ENCODE measurements around the gene ANAPC15. TPM values are rescaled to one million over a fixed set of nuclear protein-coding genes. Genes with fewer than 3 reads are reported as not detected.

The ANAPC15 gene
- total and polyA plus RNA-seq, 2 experiments from 2014 or later = 52.1 to 117 TPM

DNA sequence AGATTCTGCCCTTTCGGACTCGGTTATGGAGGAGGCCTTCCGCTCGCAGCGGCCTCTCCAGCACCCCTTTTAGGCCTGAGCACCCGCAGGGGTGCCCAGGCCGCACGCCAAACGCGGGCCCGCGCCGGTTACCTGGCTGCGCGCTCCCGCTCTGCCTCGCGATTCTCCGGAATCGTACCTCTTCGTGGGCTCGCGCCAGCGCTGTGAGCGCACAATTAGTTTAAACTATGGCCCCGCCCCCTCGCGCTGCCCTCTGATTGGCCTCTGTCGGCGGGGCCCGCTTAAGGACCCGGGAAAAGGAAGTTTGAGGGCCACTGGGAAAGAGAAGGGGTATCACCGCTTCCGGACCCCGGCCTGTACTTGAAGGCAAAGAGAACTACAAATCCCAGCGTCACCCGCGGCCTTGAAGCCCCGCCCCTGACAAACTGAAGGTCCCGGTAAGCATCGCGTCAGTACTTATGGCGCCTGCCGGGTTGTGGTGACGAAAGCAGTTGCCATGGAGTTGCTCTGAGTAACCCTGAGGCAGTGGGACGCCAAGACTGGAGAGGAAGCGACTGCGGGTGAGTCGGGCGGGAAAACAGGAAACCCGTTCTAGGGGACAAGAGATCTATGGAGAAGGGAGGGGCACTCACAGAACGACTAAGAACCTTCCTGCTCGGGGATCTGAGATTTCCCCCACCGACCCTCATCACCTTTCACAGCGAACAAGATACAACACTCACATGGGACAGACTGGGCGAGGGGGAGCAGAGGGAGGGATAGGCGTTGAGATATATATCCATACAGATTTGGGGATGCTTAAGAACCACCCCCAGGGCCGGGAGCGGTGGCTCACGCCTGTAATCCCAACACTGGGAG lies 31.9 kb downstream of the ANAPC15 start, which contains the start of the genes LRRC51 and NUMA1:
Gene LRRC51, plus strand, starts transcription at position 525 of the 858 bp plus-strand sequence. CDS start 8,234 bp downstream, outside the sequence.
Gene NUMA1, minus strand, starts transcription at position 217 of the 858 bp plus-strand sequence. CDS start 44,599 bp downstream, outside the sequence.
- H3K4me1 Mint-ChIP-seq = peaks cover 19% of the 10 kb centered on the region
- ATAC-seq = peak; percentile 96

More for the DNA sequence above, 31.9 kb downstream of the ANAPC15 start, which contains the start of the genes LRRC51 and NUMA1:
- H3K4me2 ChIP-seq = peak within 1 kb of the TSS; percentile 87
- Mint-ChIP-seq H3K27ac (peak within 1 kb of the TSS; percentile 99), H3K36me3 (ENCODE audit: low read depth) (peaks cover 7% of the 10 kb centered on the region; the same call in 1 of the 3 replicates), H3K4me3 (peak within 1 kb of the TSS; percentile 86), H3K27me3 (ENCODE audit: insufficient read depth, low read depth, poor library complexity) (peaks cover 4% of the 10 kb centered on the region), H3K9me3 (no peaks in the 10 kb centered on the region)
- peak within 1 kb of the TSS; percentile 11 for H2AFZ ChIP-seq
- no peaks in the 10 kb centered on the region for H3F3A ChIP-seq (replicated peaks; ENCODE audit: low read depth)
- peak within 1 kb of the TSS; percentile 80 for H3K4me3 ChIP-seq
- TF ChIP-seq ZNF114 (CRISPR knock-in tag; IDR thresholded peaks at IDR 0.05) (no peak), JUNB (IDR thresholded peaks at IDR 0.05; ENCODE audit: unreplicated experiment) (no peak), POLR2AphosphoS5 (IDR thresholded peaks at IDR 0.05; ENCODE audit: low read depth) (peak; percentile 86), EZH2 (IDR thresholded peaks at IDR 0.05; ENCODE audit: low read depth, unreplicated experiment) (no peak), STAT1 (IDR thresholded peaks at IDR 0.05; ENCODE audit: unreplicated experiment) (no peak), ZNF331 (CRISPR knock-in tag; IDR thresholded peaks at IDR 0.05; ENCODE audit: low read depth) (no peak), EZH2phosphoT487 (IDR thresholded peaks at IDR 0.05; ENCODE audit: unreplicated experiment) (no peak), CREB1 (CRISPR knock-in tag; IDR thresholded peaks at IDR 0.05; ENCODE audit: low read depth) (peak; percentile 94), NANOG (IDR thresholded peaks at IDR 0.05; ENCODE audit: borderline replicate concordance) (no peak)
- TF ChIP-seq, protein P1, sequence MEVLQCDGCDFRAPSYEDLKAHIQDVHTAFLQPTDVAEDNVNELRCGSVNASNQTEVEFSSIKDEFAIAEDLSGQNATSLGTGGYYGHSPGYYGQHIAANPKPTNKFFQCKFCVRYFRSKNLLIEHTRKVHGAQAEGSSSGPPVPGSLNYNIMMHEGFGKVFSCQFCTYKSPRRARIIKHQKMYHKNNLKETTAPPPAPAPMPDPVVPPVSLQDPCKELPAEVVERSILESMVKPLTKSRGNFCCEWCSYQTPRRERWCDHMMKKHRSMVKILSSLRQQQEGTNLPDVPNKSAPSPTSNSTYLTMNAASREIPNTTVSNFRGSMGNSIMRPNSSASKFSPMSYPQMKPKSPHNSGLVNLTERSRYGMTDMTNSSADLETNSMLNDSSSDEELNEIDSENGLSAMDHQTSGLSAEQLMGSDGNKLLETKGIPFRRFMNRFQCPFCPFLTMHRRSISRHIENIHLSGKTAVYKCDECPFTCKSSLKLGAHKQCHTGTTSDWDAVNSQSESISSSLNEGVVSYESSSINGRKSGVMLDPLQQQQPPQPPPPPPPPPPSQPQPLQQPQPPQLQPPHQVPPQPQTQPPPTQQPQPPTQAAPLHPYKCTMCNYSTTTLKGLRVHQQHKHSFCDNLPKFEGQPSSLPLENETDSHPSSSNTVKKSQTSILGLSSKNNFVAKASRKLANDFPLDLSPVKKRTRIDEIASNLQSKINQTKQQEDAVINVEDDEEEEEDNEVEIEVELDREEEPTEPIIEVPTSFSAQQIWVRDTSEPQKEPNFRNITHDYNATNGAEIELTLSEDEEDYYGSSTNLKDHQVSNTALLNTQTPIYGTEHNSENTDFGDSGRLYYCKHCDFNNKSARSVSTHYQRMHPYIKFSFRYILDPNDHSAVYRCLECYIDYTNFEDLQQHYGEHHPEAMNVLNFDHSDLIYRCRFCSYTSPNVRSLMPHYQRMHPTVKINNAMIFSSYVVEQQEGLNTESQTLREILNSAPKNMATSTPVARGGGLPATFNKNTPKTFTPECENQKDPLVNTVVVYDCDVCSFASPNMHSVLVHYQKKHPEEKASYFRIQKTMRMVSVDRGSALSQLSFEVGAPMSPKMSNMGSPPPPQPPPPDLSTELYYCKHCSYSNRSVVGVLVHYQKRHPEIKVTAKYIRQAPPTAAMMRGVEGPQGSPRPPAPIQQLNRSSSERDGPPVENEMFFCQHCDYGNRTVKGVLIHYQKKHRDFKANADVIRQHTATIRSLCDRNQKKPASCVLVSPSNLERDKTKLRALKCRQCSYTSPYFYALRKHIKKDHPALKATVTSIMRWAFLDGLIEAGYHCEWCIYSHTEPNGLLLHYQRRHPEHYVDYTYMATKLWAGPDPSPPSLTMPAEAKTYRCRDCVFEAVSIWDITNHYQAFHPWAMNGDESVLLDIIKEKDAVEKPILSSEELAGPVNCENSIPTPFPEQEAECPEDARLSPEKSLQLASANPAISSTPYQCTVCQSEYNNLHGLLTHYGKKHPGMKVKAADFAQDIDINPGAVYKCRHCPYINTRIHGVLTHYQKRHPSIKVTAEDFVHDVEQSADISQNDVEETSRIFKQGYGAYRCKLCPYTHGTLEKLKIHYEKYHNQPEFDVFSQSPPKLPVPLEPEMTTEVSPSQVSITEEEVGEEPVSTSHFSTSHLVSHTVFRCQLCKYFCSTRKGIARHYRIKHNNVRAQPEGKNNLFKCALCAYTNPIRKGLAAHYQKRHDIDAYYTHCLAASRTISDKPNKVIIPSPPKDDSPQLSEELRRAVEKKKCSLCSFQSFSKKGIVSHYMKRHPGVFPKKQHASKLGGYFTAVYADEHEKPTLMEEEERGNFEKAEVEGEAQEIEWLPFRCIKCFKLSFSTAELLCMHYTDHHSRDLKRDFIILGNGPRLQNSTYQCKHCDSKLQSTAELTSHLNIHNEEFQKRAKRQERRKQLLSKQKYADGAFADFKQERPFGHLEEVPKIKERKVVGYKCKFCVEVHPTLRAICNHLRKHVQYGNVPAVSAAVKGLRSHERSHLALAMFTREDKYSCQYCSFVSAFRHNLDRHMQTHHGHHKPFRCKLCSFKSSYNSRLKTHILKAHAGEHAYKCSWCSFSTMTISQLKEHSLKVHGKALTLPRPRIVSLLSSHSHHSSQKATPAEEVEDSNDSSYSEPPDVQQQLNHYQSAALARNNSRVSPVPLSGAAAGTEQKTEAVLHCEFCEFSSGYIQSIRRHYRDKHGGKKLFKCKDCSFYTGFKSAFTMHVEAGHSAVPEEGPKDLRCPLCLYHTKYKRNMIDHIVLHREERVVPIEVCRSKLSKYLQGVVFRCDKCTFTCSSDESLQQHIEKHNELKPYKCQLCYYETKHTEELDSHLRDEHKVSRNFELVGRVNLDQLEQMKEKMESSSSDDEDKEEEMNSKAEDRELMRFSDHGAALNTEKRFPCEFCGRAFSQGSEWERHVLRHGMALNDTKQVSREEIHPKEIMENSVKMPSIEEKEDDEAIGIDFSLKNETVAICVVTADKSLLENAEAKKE (CRISPR knock-in tag; IDR thresholded peaks at IDR 0.05) = no peak
- TF ChIP-seq, protein P2, sequence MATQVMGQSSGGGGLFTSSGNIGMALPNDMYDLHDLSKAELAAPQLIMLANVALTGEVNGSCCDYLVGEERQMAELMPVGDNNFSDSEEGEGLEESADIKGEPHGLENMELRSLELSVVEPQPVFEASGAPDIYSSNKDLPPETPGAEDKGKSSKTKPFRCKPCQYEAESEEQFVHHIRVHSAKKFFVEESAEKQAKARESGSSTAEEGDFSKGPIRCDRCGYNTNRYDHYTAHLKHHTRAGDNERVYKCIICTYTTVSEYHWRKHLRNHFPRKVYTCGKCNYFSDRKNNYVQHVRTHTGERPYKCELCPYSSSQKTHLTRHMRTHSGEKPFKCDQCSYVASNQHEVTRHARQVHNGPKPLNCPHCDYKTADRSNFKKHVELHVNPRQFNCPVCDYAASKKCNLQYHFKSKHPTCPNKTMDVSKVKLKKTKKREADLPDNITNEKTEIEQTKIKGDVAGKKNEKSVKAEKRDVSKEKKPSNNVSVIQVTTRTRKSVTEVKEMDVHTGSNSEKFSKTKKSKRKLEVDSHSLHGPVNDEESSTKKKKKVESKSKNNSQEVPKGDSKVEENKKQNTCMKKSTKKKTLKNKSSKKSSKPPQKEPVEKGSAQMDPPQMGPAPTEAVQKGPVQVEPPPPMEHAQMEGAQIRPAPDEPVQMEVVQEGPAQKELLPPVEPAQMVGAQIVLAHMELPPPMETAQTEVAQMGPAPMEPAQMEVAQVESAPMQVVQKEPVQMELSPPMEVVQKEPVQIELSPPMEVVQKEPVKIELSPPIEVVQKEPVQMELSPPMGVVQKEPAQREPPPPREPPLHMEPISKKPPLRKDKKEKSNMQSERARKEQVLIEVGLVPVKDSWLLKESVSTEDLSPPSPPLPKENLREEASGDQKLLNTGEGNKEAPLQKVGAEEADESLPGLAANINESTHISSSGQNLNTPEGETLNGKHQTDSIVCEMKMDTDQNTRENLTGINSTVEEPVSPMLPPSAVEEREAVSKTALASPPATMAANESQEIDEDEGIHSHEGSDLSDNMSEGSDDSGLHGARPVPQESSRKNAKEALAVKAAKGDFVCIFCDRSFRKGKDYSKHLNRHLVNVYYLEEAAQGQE (IDR thresholded peaks at IDR 0.05; ENCODE audit: unreplicated experiment) = peak; percentile 21
- TF ChIP-seq, protein P3, sequence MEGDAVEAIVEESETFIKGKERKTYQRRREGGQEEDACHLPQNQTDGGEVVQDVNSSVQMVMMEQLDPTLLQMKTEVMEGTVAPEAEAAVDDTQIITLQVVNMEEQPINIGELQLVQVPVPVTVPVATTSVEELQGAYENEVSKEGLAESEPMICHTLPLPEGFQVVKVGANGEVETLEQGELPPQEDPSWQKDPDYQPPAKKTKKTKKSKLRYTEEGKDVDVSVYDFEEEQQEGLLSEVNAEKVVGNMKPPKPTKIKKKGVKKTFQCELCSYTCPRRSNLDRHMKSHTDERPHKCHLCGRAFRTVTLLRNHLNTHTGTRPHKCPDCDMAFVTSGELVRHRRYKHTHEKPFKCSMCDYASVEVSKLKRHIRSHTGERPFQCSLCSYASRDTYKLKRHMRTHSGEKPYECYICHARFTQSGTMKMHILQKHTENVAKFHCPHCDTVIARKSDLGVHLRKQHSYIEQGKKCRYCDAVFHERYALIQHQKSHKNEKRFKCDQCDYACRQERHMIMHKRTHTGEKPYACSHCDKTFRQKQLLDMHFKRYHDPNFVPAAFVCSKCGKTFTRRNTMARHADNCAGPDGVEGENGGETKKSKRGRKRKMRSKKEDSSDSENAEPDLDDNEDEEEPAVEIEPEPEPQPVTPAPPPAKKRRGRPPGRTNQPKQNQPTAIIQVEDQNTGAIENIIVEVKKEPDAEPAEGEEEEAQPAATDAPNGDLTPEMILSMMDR (conservative IDR thresholded peaks at IDR 0.05; ENCODE audit: low read depth in 2 of 2) = no peak
- TF ChIP-seq, protein P4, sequence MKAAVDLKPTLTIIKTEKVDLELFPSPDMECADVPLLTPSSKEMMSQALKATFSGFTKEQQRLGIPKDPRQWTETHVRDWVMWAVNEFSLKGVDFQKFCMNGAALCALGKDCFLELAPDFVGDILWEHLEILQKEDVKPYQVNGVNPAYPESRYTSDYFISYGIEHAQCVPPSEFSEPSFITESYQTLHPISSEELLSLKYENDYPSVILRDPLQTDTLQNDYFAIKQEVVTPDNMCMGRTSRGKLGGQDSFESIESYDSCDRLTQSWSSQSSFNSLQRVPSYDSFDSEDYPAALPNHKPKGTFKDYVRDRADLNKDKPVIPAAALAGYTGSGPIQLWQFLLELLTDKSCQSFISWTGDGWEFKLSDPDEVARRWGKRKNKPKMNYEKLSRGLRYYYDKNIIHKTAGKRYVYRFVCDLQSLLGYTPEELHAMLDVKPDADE (IDR thresholded peaks at IDR 0.05) = peak; percentile 77
- peaks cover 44% of the 10 kb centered on the region for H3K79me2 ChIP-seq (replicated peaks; ENCODE audit: insufficient read depth)
- 0 out of 2 replicates have a peak, but pooled peaks cover 8% of the 10 kb centered on the region for H3K4me1 ChIP-seq (ENCODE audit: insufficient read depth)
- H3K27ac ChIP-seq (ENCODE audit: low read depth) = peak within 1 kb of the TSS; percentile 91
- H3K9me2 ChIP-seq (ENCODE audit: insufficient read depth) = no peaks in the 10 kb centered on the region
- DNase-seq (ENCODE audit: low spot score) = peak; percentile 100
- no peaks in the 10 kb centered on the region for H3K27me3 ChIP-seq (ENCODE audit: insufficient read depth)
- H4K20me1 ChIP-seq (replicated peaks; ENCODE audit: insufficient read depth) = peaks cover 18% of the 10 kb centered on the region; the same call in 1 of the 2 replicates
- H3K36me3 ChIP-seq (ENCODE audit: insufficient read depth) = no peaks in the 10 kb centered on the region

Data from GM23338 (cell line).